Right lung (tissue), 5 donors: ENCODE results near the gene SLC9A9. TPM values are rescaled to one million over a fixed set of nuclear protein-coding genes. Genes with fewer than 3 reads are reported as not detected.

Experiments used
- DNase-seq, 2 donors: peaks; one replicate each; pipeline ENCODE4 v3.0.0-alpha.2; 2013
- polyA plus RNA-seq, 5 donors: library from polyadenylated mRNA; unstranded; fragments of 120-200 nt; gene quantifications; one replicate each; pipeline versions ENCODE4 v1.2.1 to v1.2.3, GENCODE V29; 2013; ENCODE audit warnings: inconsistent platforms in 1 of 5, low replicate concordance in 1 of 5; ENCODE audit not compliant: insufficient read length in 5 of 5, insufficient read depth in 1 of 5

The SLC9A9 gene
- polyA plus RNA-seq, 5 donors: 11.7 to 20.9 (median 17.7) TPM

GRCh38 chr3:143514109-143514508 is 334.2 kb downstream of the SLC9A9 start:
- DNase-seq: no peak

GRCh38 chr3:143511174-143511879 is 336.9 kb downstream of the SLC9A9 start:
- no peak for DNase-seq

GRCh38 chr3:143510601-143511000 is 337.7 kb downstream of the SLC9A9 start:
- DNase-seq: no peak

DNA sequence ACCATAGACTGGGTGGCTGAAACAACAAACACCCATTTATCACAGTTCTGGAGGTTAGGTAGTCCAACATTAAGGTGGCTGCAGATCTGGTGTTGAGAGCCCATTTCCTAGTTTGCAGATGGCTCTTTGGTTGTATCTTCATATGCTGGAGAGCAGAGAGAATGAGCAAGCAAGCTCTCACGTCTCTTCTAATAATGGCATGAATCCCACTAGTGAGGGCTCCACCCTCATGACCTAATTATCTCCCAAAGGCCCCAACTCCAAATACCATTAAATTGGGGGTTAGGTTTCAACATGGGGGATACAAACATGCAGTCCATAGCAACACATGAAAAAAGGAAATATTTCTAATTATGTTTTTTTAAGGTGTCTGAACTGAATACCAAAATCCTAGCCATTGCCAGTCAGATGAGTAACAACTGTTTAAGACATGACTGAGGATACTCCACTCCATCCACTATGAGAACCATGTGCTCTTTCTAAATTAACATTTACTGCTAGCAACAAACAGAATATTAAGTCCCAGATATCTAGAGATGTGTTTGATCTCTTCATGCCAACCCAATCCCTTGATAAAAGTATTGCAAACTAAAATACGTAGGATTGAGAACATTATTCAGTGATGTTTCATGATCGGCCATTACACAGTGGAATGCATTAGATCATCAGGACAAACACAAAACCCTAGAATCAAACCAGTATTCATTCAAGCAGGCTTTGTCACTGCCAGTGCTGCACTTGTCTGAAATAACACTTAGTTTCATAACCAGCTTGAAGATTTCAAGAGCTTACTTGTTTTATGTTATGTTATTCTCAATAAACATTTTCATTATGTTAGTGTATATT is 340.3 kb downstream of the SLC9A9 start:
- no peak for DNase-seq

GRCh38 chr3:143506190-143506589 is 342.1 kb downstream of the SLC9A9 start:
- DNase-seq: no peak

DNA sequence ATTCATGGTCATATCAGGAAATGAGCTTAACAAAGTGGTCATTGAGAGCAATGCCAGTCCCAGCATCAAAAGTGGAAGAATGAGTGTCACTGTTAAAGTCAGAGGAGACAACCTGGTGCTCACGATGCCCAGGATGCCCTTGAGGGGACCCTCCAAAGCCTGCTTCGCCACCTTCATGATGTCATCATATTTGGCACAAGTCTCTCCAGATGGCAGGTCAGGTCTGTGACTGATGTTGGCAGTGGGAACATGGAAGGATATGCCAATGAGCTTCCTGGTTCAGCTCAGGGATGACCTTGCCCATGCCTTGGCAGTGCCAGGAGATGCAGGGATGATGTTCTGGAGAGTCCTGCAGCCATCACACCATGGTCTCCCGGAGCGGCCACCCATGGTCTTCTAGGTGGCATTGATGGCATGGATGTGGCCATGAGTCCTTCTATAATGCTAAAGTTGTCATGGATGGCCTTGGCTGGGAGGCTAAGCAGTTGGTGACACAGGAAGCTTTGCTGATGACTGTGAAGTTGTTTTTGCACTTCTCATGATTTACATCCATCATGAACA is 344.9 kb downstream of the SLC9A9 start:
- no peak for DNase-seq

GRCh38 chr3:143502081-143502480 is 346.2 kb downstream of the SLC9A9 start:
- DNase-seq: peak; percentile 58 to 77

DNA sequence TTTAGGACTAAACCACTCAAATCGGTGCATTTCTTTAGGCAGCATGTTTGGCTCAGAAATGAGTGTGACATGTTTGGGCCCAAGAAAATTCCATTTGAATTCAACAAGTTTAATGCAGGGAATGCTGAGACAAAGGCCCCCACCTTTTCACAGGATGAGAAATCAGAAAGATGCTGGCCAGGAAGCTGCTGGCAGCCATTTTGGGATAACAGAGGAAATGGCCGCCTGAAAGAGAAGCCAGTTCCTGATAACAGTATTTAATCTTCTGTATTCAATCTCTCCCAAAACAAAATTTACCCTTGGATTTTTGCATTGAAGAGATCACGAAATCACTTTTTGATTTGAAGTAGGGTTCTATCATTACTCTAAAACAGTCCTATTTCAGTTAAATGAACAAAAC is 350.9 kb downstream of the SLC9A9 start:
- no peak for DNase-seq

- DNase-seq: no peak
Observed at GRCh38 chr3:143496191-143496590, 352.1 kb downstream of the SLC9A9 start.

- DNase-seq: no peak
Observed at GRCh38 chr3:143495527-143495926, 352.7 kb downstream of the SLC9A9 start.

- DNase-seq: no peak
Observed at GRCh38 chr3:143486611-143487010, 361.7 kb downstream of the SLC9A9 start.

- DNase-seq: no peak
Observed at GRCh38 chr3:143484846-143485512, 363.3 kb downstream of the SLC9A9 start.

- DNase-seq: no peak
Observed at GRCh38 chr3:143483214-143483613, 365.1 kb downstream of the SLC9A9 start.

- no peak for DNase-seq
Observed at GRCh38 chr3:143482106-143483088, 365.9 kb downstream of the SLC9A9 start.

DNA sequence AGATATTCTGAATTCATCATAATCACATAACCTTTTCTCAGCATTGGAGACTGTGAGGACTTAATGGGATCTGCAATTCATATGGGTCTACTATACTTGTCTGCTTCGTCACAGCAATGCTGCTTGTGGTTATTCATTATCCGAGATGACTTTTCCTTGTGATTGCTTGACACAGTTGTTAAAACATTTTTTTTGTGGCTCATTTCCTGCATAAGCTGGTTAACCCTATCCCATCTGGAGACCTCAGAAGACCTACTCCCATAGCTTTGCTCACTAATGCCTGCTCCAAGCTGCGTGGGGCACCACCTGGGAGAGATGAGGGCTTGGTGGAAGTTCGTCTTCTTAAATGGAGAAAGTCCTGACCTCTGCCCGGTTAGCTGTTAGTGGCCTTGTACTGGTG is 367.9 kb downstream of the SLC9A9 start:
- no peak for DNase-seq

DNA sequence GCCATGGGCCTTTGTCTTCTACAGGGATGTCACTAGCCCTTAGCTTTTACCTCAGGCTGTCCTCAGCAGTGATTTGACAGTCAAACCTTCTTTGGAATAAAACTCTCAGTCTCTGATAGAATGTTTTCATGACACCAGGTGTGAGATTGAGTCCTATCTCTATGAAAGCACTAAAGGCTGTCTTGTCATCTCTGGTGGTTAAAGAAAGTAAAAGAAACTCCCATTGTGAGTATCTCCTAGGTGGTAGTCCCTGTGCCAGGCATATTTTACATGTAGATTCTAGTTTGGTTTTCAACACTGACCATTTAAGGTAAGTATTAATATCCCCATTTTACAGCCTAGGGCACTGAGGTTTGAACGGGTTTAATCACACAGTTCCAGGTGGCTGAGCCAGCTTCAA is 368.5 kb downstream of the SLC9A9 start:
- no peak for DNase-seq

- no peak for DNase-seq
Observed at GRCh38 chr3:143478115-143478693, 370.1 kb downstream of the SLC9A9 start.

DNA sequence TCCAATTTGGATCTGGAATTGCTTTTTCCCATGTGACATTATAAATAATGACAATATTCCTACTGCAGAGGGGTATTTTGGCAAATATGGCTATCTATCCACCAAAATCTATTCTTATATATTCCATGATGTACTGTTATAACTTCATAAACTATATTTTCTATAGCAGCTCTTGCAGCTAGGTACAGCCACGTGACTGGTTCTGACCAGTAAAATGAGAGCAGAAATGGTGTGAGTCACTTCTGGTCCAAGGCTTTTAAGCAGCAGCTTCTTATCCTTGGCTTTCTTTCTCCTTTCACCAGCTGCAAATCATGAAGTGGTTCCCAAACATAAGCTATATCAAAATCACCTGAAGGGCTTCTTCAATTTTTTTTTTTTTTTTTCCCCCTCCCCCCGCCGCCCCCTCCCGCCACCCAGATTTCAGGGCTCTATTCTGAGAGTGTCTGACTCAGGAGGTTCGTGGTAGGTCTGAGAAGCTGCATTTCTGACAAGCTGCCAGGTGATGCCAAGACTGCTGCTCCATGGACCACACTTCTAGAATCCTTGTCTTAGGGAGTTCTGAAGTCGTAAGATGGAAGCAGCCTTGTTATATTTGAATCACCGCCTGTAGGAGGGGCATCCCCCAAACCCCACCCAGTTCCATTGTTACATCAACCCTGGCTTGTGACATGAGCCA is 371.2 kb downstream of the SLC9A9 start:
- no peak for DNase-seq

DNA sequence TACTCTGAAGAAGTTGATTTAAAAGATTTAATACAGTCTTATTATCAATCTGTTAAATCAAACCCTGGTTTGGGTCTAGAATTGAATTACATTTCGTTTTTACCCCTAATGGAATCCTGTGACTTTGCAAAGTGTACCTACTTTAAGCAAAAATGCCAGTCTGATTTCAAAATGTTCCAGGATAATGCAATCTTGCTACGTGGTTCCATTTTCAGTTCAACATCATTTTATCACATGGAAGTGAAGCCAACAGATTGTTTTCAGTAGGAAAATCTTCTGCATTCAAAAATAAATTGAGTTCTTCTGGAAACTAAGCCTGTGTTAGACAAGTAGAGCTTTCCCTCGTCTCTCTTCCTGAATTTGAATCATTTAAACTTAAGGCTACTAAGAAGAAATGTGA is 372.3 kb downstream of the SLC9A9 start:
- DNase-seq: no peak
